GM23338 (cell line): ENCODE results near the gene RBP3. TPM values are rescaled to one million over a fixed set of nuclear protein-coding genes. Genes with fewer than 3 reads are reported as not detected.

Experiments used
- ATAC-seq: fragments of 200-7000 bp; cut with Tn5 transposase; 3 replicates; pipeline ENCODE4 v1.9.1; 2020
- DNase-seq: peaks from one replicate; pipeline ENCODE4 v3.0.0-alpha.2; 2015; ENCODE audit warnings: low spot score
- H2AFZ ChIP-seq: fragments of 200-600 bp; sonication (generic); 2 replicates; pipeline ENCODE4 v1.8.0; 2016; ENCODE audit warnings: antibody characterized with exemption, mild to moderate bottlenecking, moderate library complexity
- H3F3A ChIP-seq: fragments of 200-600 bp; sonication (generic); replicated peaks from 2 replicates; pipeline ENCODE4 v1.8.0; 2017; ENCODE audit warnings: antibody characterized with exemption, mixed run types, low read depth
- H3K27ac ChIP-seq: fragments of 200-600 bp; sonication (generic); 2 replicates; pipeline ENCODE4 v1.6.1; 2016; ENCODE audit warnings: low read depth
- H3K27me3 ChIP-seq: fragments of 200-600 bp; sonication (generic); 2 replicates; pipeline ENCODE4 v1.8.0; 2016; ENCODE audit warnings: mild to moderate bottlenecking, mixed run types, moderate library complexity; ENCODE audit not compliant: insufficient read depth
- H3K36me3 ChIP-seq: fragments of 200-600 bp; sonication (generic); 2 replicates; pipeline ENCODE4 v1.8.0; 2016; ENCODE audit warnings: mild to moderate bottlenecking; ENCODE audit not compliant: insufficient read depth
- H3K4me1 ChIP-seq: fragments of 200-600 bp; sonication (generic); 2 replicates; pipeline ENCODE4 v1.8.0; 2016; ENCODE audit warnings: mild to moderate bottlenecking, moderate library complexity; ENCODE audit not compliant: insufficient read depth
- H3K4me2 ChIP-seq: fragments of 200-600 bp; sonication (generic); 2 replicates; pipeline ENCODE4 v1.7.1; 2017; ENCODE audit warnings: mixed run types
- H3K4me3 ChIP-seq: fragments of 200-600 bp; sonication (generic); 2 replicates; pipeline ENCODE4 v1.6.1; 2016; ENCODE audit warnings: mixed run types
- H3K79me2 ChIP-seq: fragments of 200-600 bp; sonication (generic); replicated peaks from 2 replicates; pipeline ENCODE4 v1.8.0; 2017; ENCODE audit warnings: mild to moderate bottlenecking; ENCODE audit not compliant: insufficient read depth
- H3K9me2 ChIP-seq: fragments of 200-600 bp; sonication (generic); 2 replicates; pipeline ENCODE4 v1.8.0; 2017; ENCODE audit not compliant: insufficient read depth
- H4K20me1 ChIP-seq: fragments of 200-600 bp; sonication (generic); replicated peaks from 2 replicates; pipeline ENCODE4 v1.8.0; 2017; ENCODE audit warnings: mild to moderate bottlenecking; ENCODE audit not compliant: insufficient read depth
- H3K27ac Mint-ChIP-seq: 2 replicates; pipeline ENCODE4 v1.8.0; 2020; ENCODE audit warnings: inconsistent platforms, mild to moderate bottlenecking, moderate library complexity, mixed read lengths
- H3K27me3 Mint-ChIP-seq: 3 replicates; pipeline ENCODE4 v1.8.0; 2022; ENCODE audit warnings: low read depth, mild to moderate bottlenecking, moderate library complexity, mixed read lengths, inconsistent platforms; ENCODE audit not compliant: insufficient read depth, poor library complexity
- H3K36me3 Mint-ChIP-seq: 3 replicates; pipeline ENCODE4 v1.8.0; 2021; ENCODE audit warnings: low read depth, mild to moderate bottlenecking, inconsistent platforms, moderate library complexity, mixed read lengths
- H3K4me1 Mint-ChIP-seq: 3 replicates; pipeline ENCODE4 v1.8.0; 2020; ENCODE audit warnings: mild to moderate bottlenecking, inconsistent platforms, mixed read lengths
- H3K4me3 Mint-ChIP-seq: 3 replicates; pipeline ENCODE4 v1.8.0; 2021; ENCODE audit warnings: moderate library complexity, mild to moderate bottlenecking, inconsistent platforms, mixed read lengths
- H3K9me3 Mint-ChIP-seq: 3 replicates; pipeline ENCODE4 v1.8.0; 2020; ENCODE audit warnings: moderate library complexity, mild to moderate bottlenecking, inconsistent platforms, mixed read lengths
- EZH2 ChIP-seq: fragments of 200-600 bp; sonication (generic); IDR thresholded peaks from one replicate; pipeline ENCODE4 v1.8.0; 2017; ENCODE audit warnings: antibody characterized with exemption, mild to moderate bottlenecking, low read depth; ENCODE audit not compliant: unreplicated experiment
- STAT1 ChIP-seq: IDR thresholded peaks from one replicate; pipeline ENCODE4 v1.6.1; 2016; ENCODE audit warnings: antibody characterized with exemption; ENCODE audit not compliant: unreplicated experiment
- ZNF114 ChIP-seq: fragments of 250-450 bp; sonication (Bioruptor Pico); IDR thresholded peaks from 2 replicates; pipeline ENCODE4 v1.5.0; 2020; ENCODE audit warnings: mild to moderate bottlenecking, moderate library complexity
- polyA plus RNA-seq: library from polyadenylated mRNA; unstranded; fragments of >200 nt; fragmentation: Nextera tagmentation; extraction: Ambion mirVana; gene quantifications from 2 replicates; pipeline ENCODE4 v1.2.1, GENCODE V29; 2016
- total RNA-seq: library from RNA; depleted of rRNA; stranded (reverse); fragments of >200 nt; shearing (Covaris generic); gene quantifications from 2 replicates; pipeline ENCODE4 v1.2.3, GENCODE V29; 2014
- TF ChIP-seq, protein P1 (sequence below): IDR thresholded peaks from 2 replicates; pipeline ENCODE4 v1.6.1; 2016; ENCODE audit warnings: antibody characterized with exemption
- TF ChIP-seq, protein P2 (sequence below): IDR thresholded peaks from one replicate; pipeline ENCODE4 v1.6.1; 2018; ENCODE audit warnings: antibody characterized with exemption; ENCODE audit not compliant: unreplicated experiment

RBP3 gene
- total and polyA plus RNA-seq, 2 experiments from 2014 or later = not detected

DNA sequence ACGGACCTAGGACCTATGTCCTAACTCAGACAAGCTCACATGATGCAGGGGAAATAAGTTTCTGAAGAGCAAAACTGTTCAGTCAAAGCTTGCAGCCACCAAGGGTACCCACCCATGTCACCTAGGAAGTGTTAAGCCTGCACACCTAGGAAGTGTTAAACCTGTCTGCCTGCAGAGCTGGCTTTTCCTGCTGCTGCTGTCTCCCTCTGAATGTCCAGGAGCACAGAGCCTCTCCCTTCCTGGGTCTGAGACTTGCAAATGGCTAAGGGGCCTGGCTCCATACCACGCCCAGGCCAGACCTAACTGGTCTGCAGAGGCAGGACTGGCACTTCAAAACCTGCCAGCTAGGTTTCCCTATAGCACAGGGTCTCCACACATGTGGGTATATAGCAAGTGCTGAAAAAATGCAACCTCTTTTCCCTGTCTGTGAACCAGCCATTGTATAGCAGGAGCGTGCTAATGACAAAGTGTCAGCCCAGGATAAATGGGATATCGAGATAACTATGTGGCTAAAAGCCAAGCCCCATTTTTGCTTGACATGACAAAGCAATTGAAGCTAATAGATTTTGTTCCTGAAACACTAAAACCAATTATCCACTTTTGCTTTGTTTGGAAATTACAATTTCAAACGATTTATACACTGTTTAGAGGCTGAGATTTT lies 24.4 kb upstream of the RBP3 start (continued):
- TF ChIP-seq, protein P1, sequence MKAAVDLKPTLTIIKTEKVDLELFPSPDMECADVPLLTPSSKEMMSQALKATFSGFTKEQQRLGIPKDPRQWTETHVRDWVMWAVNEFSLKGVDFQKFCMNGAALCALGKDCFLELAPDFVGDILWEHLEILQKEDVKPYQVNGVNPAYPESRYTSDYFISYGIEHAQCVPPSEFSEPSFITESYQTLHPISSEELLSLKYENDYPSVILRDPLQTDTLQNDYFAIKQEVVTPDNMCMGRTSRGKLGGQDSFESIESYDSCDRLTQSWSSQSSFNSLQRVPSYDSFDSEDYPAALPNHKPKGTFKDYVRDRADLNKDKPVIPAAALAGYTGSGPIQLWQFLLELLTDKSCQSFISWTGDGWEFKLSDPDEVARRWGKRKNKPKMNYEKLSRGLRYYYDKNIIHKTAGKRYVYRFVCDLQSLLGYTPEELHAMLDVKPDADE = no peak
- TF ChIP-seq, protein P2, sequence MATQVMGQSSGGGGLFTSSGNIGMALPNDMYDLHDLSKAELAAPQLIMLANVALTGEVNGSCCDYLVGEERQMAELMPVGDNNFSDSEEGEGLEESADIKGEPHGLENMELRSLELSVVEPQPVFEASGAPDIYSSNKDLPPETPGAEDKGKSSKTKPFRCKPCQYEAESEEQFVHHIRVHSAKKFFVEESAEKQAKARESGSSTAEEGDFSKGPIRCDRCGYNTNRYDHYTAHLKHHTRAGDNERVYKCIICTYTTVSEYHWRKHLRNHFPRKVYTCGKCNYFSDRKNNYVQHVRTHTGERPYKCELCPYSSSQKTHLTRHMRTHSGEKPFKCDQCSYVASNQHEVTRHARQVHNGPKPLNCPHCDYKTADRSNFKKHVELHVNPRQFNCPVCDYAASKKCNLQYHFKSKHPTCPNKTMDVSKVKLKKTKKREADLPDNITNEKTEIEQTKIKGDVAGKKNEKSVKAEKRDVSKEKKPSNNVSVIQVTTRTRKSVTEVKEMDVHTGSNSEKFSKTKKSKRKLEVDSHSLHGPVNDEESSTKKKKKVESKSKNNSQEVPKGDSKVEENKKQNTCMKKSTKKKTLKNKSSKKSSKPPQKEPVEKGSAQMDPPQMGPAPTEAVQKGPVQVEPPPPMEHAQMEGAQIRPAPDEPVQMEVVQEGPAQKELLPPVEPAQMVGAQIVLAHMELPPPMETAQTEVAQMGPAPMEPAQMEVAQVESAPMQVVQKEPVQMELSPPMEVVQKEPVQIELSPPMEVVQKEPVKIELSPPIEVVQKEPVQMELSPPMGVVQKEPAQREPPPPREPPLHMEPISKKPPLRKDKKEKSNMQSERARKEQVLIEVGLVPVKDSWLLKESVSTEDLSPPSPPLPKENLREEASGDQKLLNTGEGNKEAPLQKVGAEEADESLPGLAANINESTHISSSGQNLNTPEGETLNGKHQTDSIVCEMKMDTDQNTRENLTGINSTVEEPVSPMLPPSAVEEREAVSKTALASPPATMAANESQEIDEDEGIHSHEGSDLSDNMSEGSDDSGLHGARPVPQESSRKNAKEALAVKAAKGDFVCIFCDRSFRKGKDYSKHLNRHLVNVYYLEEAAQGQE = no peak

DNA sequence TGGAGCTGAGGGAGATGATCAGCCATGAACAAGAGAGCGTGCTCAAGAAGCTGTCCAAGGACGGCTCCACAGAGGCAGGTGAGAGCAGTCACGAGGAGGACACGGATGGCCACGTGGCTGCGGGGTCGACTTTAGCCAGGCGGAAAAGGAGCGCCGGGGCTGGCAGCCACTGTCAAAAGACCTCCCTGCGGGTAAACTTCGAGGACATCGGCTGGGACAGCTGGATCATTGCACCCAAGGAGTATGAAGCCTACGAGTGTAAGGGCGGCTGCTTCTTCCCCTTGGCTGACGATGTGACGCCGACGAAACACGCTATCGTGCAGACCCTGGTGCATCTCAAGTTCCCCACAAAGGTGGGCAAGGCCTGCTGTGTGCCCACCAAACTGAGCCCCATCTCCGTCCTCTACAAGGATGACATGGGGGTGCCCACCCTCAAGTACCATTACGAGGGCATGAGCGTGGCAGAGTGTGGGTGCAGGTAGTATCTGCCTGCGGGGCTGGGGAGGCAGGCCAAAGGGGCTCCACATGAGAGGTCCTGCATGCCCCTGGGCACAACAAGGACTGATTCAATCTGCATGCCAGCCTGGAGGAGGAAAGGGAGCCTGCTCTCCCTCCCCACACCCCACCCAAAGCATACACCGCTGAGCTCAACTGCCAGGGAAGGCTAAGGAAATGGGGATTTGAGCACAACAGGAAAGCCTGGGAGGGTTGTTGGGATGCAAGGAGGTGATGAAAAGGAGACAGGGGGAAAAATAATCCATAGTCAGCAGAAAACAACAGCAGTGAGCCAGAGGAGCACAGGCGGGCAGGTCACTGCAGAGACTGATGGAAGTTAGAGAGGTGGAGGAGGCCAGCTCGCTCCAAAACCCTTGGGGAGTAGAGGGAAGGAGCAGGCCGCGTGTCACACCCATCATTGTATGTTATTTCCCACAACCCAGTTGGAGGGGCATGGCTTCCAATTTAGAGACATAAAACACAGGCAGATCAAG lies 22.6 kb upstream of the RBP3 start:
- Histone ChIP-seq H3K4me2 (no peak overlapping the region), H3F3A (no peaks in the 10 kb centered on the region), H3K4me1 (no peaks in the 10 kb centered on the region), H3K79me2 (no peaks in the 10 kb centered on the region), H3K27me3 (no peaks in the 10 kb centered on the region), H4K20me1 (no peaks in the 10 kb centered on the region), H2AFZ (no peak overlapping the region), H3K4me3 (no peak overlapping the region), H3K36me3 (no peaks in the 10 kb centered on the region), H3K9me2 (no peaks in the 10 kb centered on the region), H3K27ac (no peak overlapping the region)
- Mint-ChIP-seq H3K4me3 (no peak overlapping the region), H3K9me3 (no peaks in the 10 kb centered on the region), H3K4me1 (no peaks in the 10 kb centered on the region; the same call in 2 of the 3 replicates), H3K27ac (no peak overlapping the region), H3K27me3 (peaks cover 1% of the 10 kb centered on the region), H3K36me3 (no peaks in the 10 kb centered on the region)
- ATAC-seq (no peak), DNase-seq (no peak)
- TF ChIP-seq, protein P2 = no peak
- TF ChIP-seq, protein P1 = no peak
- TF ChIP-seq EZH2 (no peak), ZNF114 (no peak), STAT1 (no peak)
